NCI-H524 (cell line): ENCODE data around the gene MTAP.

ENCODE experiments used
- DNase-seq, 2 experiments: peaks; one replicate each; lab custom pipeline; 2025; lab: John Stamatoyannopoulos, UW

The MTAP gene

DNA sequence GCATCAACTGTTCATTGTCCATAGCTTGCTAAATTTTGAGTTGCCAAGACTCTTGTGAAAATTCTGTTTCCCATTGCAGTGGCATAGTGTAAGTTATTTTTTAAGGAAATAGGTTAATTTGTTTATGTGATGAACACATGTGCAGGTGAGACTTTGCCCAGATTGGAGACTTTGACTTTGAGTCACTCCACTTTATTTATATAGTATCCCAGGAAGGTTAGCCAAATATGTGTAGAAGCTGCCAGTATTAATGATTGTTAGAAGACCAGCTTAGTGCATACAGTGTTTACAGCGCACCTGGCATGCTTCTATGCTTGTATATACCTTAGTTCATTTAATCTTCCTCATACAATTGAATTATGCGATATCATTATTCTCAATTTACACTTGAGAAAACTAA, 51.0 kb downstream of the MTAP start:
- no peak for DNase-seq

DNA sequence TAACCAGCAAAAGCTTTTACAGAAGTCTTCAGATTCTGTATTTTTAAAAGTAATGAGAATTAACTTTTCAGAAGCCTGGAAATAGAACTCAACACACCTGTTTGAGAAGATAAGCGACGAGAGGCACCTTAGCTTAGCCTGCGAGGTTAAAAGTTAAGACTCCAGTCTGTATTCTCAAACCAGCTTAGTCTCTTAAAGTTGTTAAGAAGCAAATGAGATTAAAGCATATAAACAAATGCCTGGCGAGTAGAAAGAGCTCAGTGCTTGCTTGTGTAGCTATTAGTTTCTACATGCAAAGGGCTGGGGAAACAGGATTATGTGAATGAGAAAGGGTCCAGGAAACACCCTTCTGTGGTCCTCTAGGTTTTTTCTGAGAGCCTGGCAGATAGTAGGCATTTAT, 51.7 kb downstream of the MTAP start:
- DNase-seq: no peak

DNA sequence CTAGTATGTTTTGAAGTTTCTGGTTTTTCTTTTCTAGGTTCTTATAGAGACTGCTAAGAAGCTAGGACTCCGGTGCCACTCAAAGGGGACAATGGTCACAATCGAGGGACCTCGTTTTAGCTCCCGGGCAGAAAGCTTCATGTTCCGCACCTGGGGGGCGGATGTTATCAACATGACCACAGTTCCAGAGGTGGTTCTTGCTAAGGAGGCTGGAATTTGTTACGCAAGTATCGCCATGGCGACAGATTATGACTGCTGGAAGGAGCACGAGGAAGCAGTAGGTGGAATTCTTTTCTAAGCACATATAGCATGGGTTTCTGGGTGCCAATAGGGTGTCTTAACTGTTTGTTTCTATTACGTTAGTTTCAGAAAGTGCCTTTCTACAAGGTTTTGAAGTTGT, 52.2 kb downstream of the MTAP start:
- no peak for DNase-seq

DNA sequence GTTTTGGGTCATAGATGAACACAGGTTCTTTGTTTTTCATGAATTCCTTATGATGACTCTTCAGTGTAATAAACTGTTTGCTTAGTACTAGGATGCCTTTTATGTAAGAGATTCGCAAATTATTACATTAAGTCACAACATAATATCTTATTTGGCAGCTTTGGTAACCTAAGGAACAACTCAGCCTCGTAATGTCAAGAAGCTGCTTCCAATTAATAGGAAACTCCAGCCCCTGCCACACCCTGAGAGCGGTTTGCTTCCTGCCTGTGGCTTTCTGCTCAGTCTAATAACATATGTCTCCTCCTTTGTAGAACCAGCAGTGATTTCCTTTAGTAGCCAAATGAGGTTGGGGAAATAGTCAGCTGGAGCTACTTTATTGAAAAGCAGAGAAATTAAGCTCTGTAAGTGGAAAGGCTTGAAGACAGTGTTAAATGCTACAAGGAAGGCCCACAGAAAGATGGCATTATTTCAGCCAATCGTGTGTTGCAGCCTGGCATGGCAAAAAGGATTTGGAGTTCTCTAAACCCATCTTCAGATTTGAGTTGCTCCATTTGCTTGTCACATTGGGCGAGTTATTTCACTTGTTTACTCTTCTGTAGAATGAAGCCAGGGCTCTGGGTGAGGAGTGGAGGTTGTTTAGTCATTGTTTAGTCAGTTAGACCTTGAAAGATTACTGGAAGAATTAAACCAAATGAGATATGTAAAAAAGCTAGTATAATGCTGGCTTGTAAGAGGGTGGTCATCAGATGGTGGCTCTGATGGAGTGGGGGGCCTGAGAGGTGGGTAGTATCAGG, 54.1 kb downstream of the MTAP start:
- no peak for DNase-seq

DNA sequence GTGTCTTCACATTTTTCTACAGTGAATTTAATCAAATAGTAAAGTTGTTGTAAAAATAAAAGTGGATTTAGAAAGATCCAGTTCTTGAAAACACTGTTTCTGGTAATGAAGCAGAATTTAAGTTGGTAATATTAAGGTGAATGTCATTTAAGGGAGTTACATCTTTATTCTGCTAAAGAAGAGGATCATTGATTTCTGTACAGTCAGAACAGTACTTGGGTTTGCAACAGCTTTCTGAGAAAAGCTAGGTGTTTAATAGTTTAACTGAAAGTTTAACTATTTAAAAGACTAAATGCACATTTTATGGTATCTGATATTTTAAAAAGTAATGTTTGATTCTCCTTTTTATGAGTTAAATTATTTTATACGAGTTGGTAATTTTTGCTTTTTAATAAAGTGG, 60.4 kb downstream of the MTAP start:
- DNase-seq: no peak

DNA sequence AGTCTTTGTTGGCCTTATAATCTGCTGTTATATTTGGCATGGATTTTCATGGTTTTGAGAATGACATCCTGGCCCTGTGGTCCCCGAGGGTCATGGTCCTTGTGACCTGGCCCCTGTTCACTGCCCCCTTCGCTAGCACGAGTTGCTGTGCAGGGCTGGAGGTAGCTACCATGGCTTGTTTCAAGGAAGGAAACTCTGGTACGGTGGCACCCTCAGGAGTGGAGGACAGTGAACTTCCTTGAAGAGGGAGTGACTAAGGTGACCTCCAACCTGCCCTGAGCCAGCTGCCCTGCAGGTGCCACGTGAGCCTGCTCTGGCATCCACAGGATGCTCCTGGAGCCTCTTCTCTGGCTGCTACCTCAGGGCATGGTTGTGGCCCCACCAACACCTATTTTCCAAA, 62.1 kb downstream of the MTAP start:
- DNase-seq: no peak

DNA sequence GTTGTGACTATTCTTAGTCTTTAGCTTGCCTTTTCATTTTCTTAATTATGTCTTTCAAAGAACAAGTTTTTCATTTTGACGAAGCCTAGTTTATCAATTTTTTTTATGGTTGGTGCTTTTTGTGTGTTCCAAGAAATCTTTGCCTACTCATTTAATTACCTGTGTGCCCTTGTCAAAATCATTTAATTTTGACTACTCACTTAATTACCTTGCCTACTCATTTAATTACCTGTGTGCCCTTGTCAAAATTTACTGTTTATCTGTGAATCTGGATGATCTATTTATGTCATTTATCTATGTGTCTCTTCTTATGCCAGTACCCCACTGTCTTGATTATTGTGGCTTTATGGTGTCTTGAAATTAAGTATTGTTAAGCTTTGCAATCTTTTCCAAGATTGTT, 63.9 kb downstream of the MTAP start:
- DNase-seq: no peak

DNA sequence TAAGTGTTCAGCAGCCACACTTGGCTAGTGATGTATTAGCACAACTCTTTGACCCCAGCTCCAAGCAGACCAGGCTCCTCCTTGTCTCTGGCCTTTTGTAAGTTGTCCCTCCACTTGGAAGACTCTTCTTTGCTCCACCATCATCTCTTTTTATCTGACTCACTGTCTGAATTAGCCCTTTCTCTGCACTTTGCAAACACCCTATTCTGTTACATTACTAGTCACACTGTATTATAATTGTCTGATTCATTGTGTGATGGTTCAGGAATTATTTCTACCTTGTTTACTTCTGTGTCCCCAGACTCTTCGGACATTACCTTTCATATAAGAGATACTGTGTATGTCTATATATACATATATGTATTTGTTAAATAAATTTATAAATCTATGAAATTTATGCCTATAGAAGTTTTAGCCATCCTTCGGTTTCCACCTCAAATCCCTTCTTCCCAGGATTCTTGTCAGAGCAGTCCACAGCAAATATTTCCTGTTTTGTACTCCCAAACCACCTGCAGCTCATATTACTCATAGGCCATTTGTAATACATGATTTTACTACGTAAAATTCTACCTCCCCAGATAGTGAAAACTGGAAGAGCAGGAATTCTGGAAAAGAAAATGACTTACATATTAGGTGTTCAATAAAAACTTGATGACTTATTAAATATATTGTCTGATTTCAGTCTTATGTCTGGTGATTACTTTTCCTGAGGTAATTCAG, 69.0 kb downstream of the MTAP start:
- DNase-seq: no peak

DNA sequence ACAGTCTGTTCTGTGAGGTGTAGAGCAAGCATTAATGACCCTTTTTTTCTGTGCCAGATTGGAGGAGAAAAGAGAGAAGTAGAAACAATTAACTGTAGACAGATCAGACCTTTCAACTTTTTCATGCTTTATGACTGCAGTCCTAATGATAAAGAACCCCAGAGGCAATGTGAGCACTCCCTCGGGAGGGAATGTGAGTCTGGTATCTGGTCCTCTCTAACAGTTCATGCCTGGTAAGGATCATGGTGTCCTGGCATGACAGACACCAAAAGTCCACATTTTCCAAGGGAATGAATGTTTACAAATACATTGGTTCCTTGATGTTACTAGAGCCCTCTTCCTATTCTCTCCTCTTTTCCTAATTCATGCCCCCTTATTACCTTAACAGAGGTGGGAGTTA, 70.3 kb downstream of the MTAP start:
- no peak for DNase-seq

DNA sequence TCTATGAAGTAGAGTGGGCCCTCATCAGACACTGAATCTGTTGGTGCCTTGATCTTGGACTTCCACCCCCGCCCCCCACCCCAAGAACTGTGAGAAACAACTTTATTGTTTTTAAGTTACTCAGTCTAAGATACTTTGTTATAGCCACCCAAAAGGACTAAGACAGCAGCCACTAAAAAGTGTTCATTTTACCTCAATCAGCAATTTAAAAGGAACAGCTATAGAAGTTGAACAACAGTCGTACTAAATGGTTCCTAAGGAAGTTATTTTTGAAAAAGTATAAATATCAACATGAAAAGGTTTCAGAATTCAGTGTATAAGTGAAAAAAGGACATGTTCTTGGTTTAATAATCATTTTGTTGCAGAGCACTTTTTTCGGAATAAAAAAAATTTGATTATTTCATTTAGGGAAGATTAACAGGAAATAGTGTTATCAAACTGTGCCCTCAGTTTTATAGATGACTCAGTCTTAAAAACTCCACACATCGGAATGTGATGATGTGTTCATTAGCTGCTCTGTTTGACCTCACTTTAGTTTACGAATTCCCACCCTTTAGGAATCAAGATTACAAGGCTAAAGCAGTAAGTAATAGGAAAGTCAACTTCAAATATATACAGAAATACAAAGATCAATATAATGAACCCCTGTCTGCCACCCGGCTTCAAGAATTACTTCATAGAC, 71.2 kb downstream of the MTAP start:
- DNase-seq: no peak

DNA sequence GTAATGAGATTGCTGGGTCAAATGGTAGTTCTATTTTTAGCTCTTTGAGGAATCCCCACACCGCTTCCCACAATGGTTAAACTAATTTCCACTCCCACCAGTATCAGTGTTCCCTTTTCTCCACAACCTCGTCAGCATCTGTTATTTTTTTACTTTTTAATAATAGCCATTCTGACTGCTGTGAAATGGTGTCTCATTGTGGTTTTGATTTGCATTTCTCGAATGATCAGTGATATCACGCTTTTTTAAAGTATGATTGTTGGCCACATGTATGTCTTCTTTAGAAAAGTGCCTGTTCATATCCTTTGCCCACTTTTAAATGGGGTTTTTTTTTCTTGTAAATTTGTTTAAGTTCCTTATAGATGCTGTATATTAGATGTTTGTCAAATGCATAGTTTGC, 73.5 kb downstream of the MTAP start:
- DNase-seq: no peak

DNA sequence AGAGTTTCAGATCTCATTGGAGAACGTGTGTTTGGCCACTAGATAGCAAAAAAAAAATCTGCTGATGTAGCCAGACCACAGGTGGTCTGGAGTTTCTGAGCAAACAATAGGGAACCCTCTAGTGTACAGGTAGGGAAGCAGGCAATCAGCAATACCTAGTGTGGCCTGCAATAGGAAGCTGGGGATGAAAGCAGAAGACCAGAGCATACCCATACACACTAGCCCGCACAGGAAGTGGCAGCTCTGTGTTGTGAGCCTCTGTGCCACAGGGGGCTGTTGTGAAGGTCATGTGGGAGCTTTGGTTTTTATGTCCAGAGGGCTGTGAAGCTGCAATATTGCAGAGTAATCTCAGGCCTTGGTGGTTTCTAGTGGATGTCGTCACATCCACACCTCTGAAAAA, 81.2 kb downstream of the MTAP start:
- no peak for DNase-seq

DNA sequence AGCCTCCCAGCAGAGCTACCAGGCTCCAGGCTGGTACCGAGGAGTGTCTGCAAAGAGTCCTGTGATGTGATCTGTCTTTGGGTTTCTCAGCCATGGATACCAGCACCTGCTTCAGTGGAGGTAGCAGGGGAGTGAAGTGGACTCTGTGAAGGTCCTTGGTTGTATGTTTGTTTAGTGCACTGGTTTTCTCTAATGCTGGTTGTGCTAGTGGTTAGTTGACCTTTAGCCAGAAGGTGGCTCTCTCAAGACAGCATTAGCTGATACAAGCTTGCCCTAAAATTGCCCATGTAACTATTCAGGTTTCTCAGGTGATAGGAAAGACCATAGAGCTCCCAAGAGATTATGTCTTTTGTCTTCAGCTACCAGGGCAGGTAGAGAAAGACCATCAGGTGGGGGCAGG, 87.2 kb downstream of the MTAP start:
- no peak for DNase-seq

DNA sequence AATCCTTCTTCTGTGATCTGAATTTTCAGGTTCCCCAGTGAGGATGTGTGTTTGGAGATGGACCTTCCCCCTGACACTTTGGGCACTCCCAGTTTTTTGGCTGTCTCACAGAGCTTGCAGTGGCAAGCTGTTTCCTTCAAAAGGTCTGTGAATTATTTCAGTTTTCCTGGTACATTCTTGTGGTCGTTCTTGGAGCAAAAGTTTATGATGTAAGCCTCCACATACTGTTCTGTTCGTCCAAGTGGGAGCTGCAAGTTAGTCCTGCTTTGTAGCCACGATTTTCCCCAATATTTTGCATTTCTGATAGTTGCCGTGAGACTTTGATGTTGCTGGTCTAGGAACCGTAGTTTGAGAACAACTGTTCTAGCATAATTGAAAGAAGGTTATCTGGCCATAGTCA, 88.3 kb downstream of the MTAP start:
- no peak for DNase-seq

DNA sequence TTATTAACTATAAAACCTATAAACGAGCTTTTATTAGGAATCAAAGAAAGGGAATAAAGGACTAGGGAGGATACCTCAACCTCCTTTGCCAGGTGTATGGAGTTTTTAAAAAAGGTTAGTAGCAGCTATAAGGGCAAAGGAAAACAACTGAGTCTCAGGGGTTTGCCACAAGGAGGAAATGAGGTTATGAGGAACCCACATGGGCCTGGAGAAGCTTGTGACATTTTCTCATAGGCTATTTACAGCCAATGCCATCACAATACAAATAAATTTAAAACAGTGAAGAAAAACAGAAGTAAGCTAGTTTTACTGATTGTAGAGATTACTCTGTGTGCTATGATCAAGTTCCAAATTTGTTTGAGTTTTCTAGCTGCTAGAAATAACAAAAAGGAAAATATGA, 99.1 kb downstream of the MTAP start:
- DNase-seq: no peak

DNA sequence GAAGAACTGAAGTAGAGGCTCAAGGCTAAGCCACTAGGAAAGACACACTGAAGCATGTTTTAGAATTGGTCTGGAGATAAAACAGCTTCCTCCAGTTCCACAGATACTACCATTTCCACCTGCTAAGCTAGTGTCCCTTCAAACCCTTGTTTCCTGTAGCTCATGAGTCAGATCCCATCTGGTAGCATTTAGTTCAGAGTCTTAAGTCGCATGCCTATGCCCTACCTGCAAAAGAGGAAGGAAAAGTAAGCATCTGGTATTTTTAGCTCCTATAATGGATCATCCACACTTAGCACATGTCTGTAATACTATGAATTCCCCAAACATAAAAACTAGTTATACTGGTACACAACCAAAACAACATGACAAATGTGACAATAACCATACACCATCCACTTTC, 99.7 kb downstream of the MTAP start:
- DNase-seq: no peak

DNA sequence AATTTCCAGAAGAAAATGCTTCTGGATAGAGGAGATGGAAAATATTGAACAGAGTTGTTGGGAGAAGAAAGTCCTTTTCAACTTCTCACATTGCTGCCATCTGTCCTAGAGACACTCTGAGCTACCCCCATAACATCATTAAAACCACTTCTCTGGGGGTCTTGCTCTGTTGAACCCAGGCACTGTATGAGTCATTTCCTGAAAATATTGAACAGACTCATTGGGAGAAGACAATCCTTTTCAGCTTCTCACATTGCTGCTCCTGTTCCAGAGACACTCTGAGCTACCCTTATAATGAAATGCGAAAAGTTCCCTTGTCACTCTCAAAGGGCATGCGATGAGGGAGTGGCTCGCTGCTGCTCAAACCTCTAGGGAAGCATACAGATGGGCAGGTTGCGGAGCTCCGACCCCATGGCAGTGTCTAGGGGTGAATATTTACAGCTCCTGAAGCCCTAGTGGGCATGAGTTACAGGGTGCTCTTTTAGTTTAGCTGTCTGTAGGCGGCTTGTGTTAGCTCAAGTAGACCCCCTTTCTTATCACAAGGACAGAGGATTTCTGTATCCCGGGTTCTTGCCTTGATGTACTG, 101.0 kb downstream of the MTAP start:
- DNase-seq: no peak

DNA sequence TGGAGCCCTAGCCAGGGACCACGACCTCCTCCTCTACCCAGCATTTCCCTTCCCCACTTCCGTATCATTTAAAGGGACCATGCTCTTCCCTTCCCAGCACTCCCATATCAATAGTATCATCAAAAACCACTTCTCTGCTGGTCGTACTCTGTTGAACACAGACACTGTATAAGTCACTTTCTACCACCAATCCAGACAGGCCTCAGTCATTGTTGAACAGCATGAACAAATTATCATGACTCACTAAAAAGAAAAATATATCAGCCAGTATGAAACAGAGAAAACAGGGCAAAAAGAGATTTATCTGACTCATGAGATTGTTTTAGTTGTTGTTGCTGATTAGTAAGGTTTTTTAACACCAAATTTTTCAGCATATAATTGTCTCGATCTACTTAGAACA, 101.9 kb downstream of the MTAP start:
- DNase-seq: no peak

DNA sequence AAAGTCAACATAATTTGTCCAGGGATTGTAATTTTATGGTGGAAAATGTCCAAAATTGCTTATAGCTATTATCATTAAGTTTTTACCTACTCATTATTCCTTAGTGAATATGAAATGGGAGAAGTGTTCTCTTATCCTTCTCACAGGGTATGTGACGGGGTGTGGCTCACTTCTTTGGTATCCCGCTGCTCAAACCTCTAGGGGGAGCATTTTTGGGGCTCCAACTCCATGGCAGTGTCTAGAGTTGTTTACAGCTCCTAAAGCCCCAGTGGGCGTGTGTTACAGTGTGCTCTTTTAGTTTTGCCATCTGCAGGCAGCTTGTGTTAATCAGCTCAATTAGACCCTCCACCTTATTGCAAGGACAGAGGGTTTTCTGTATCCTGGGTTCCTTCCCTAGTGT, 102.3 kb downstream of the MTAP start:
- DNase-seq: peak in 1 of 2 experiments; percentile 17

DNA sequence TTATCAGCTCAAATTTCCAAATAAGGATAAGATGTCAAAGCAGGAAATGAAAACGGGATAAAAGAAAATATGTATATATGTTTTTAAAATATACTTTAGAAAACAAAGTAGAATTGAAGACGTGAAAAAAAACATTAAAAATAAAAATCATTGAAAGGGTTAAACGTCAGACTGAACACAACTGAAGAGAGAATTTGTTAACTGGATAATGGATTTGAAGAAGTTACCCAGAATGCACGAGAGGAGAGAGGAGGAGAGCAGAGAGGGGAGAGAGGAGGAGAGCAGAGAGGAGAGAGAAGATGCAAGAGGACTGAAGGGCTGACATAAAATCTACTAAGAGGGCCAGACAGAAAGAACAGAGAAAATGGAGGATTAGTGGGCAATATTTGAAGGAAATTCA, 103.8 kb downstream of the MTAP start:
- no peak for DNase-seq

DNA sequence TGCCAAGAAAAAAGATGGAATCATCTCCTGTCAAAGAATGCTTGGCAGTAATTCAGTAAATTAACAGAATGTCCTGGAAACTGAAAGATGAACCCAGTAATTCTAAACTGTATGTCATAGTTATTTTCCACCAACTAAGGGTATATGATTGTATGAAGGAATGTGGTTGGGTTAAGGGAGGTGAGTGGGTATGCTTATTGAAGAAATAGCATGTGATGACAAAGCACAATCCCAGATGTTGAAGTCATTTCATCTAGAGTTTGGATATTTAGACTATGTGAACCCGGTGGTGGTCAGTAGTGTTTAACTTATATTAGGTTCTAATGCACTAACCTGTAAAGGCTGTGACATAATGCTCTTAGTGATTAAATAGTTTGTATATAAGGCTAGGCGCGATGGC, 104.4 kb downstream of the MTAP start:
- DNase-seq: no peak

DNA sequence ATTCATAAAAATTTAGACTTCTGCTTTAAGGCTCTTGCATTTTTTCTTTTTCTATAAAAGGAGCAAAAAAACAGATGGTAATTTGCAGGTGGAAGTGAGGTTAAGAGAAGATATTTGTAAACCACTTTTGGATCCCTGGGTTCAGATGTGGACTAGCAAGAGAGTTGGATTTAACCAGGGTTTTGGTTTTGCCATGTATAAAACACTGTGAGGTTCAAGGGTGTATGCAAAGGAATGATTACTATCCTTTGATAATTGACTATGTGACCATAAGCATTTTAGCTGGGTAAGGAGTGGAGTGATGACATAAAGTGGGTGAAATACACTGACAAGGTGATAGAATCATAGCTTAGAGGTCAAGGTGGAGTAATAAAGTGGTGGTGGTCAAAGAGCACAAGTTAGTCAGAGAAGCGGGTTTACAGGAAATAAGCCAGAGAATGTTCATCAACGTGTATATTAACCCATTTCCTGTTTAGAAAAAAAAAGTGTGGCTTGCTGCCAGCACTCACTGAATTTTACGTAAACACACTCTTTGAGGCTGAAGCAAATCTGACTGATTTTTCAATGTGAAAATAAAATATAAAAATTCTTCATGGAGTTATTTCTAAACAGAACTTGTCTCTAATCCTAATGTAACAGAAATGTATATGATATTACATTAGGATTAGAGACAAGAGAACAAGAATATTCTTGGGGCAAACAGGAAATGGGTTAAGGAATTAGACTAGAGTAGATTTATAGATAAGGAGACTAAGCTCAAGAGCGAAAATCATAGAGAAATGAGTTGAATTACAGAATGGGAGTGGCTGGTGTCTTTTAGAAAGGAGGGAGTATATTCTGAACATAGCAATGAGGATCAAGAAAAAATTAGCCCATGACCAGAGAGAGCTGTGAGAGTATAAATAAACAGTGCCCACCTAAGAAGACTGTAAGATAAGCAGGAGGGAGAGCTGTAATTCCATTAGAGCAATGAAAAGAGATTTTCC, 117.2 kb downstream of the MTAP start:
- DNase-seq: no peak
